CD14-positive monocyte (primary cell): ENCODE measurements around the gene PTPRD. TPM values are rescaled to one million over a fixed set of nuclear protein-coding genes. Genes with fewer than 3 reads are reported as not detected.

Source experiments
- DNase-seq, 3 donors: peaks; one replicate each; pipeline ENCODE4 v3.0.0-alpha.2; 2011 to 2022
- H2AFZ ChIP-seq: 2 replicates; pipeline ENCODE4 v1.6.0; 2012; ENCODE audit warnings: mild to moderate bottlenecking, low read depth, low read length, inconsistent platforms; ENCODE audit not compliant: insufficient read depth, poor library complexity, severe bottlenecking
- H3K27ac ChIP-seq, 2 donors: 1 replicate in 1 of 2; 2 replicates in 1 of 2; pipeline ENCODE4 v1.5.1; 2012 to 2013; ENCODE audit warnings: low read length in 2 of 2, control low read depth in 1 of 2, inconsistent platforms in 1 of 2, low read depth in 1 of 2, mild to moderate bottlenecking in 1 of 2
- H3K27me3 ChIP-seq, 2 donors: one replicate each; pipeline versions ENCODE4 v1.6.0 to v1.6.1; 2011 to 2013; ENCODE audit warnings: low read length in 2 of 2; ENCODE audit not compliant: control insufficient read depth in 2 of 2, insufficient read depth in 2 of 2
- H3K36me3 ChIP-seq, 2 donors: replicated peaks in 1 of 2; 1 replicate in 1 of 2; 2 replicates in 1 of 2; pipeline versions ENCODE4 v1.5.1 to v1.6.1; 2012 to 2013; ENCODE audit warnings: low read length in 2 of 2, control low read depth in 1 of 2, inconsistent platforms in 1 of 2, mild to moderate bottlenecking in 1 of 2; ENCODE audit not compliant: insufficient read depth in 2 of 2, control insufficient read depth in 1 of 2
- H3K4me1 ChIP-seq, 2 donors: 1 replicate in 1 of 2; 2 replicates in 1 of 2; pipeline versions ENCODE4 v1.5.1 to v1.6.1; 2012 to 2013; ENCODE audit warnings: low read length in 2 of 2, control low read depth in 1 of 2, inconsistent platforms in 1 of 2, mild to moderate bottlenecking in 1 of 2, moderate library complexity in 1 of 2; ENCODE audit not compliant: insufficient read depth in 2 of 2, control insufficient read depth in 1 of 2
- H3K4me2 ChIP-seq: replicated peaks from 2 replicates; pipeline ENCODE3; 2012; ENCODE audit warnings: low read length, moderate library complexity, mild to moderate bottlenecking; ENCODE audit not compliant: poor library complexity, severe bottlenecking; ENCODE audit errors: extremely low read depth
- H3K4me3 ChIP-seq, 3 experiments: fragments of 200-600 bp in 1 of 3; sonication (generic) in 1 of 3; replicated peaks in 1 of 3; 1 replicate in 2 of 3; 2 replicates in 1 of 3; pipeline ENCODE4 v1.5.1; 2011 to 2013; ENCODE audit warnings: low read length in 3 of 3, mild to moderate bottlenecking in 3 of 3, control low read depth in 2 of 3, low read depth in 2 of 3, inconsistent platforms in 1 of 3, moderate library complexity in 1 of 3
- H3K79me2 ChIP-seq: 2 replicates; pipeline ENCODE4 v1.6.0; 2012; ENCODE audit warnings: mild to moderate bottlenecking, control low read depth, inconsistent platforms, low read length, moderate library complexity; ENCODE audit not compliant: insufficient read depth
- H3K9ac ChIP-seq: 2 replicates; pipeline ENCODE4 v1.6.0; 2017; ENCODE audit warnings: low read length, mild to moderate bottlenecking; ENCODE audit not compliant: insufficient read depth, poor library complexity, severe bottlenecking
- H3K9me3 ChIP-seq, 2 donors: replicated peaks in 1 of 2; 1 replicate in 1 of 2; 2 replicates in 1 of 2; pipeline versions ENCODE4 v1.5.1 to v1.6.1; 2012 to 2013; ENCODE audit warnings: low read length in 2 of 2, control low read depth in 1 of 2; ENCODE audit not compliant: control insufficient read depth in 1 of 2, insufficient read depth in 1 of 2
- H4K20me1 ChIP-seq: 2 replicates; pipeline ENCODE4 v1.6.0; 2012; ENCODE audit warnings: mild to moderate bottlenecking, low read length, control low read depth, moderate library complexity; ENCODE audit not compliant: insufficient read depth
- H3K27ac Mint-ChIP-seq, 7 donors: one replicate each; pipeline ENCODE4 v1.8.0; 2020; ENCODE audit warnings: mild to moderate bottlenecking in 7 of 7, mixed read lengths in 7 of 7, moderate library complexity in 6 of 7, inconsistent platforms in 2 of 7
- H3K27me3 Mint-ChIP-seq, 3 donors: one replicate each; pipeline ENCODE4 v1.8.0; 2021 to 2022; ENCODE audit warnings: low read depth in 3 of 3, mild to moderate bottlenecking in 3 of 3, mixed read lengths in 3 of 3, moderate library complexity in 3 of 3, inconsistent platforms in 1 of 3
- H3K36me3 Mint-ChIP-seq, 2 donors: one replicate each; pipeline ENCODE4 v1.8.0; 2020; ENCODE audit warnings: mixed read lengths in 2 of 2, inconsistent platforms in 1 of 2, mild to moderate bottlenecking in 1 of 2
- H3K4me1 Mint-ChIP-seq: one replicate; pipeline ENCODE4 v1.8.0; 2020; ENCODE audit warnings: mild to moderate bottlenecking, mixed read lengths
- H3K4me3 Mint-ChIP-seq, 2 donors: one replicate each; pipeline ENCODE4 v1.8.0; 2020; ENCODE audit warnings: mild to moderate bottlenecking in 2 of 2, mixed read lengths in 2 of 2, moderate library complexity in 1 of 2
- H3K9me3 Mint-ChIP-seq, 7 donors: one replicate each; pipeline ENCODE4 v1.8.0; 2020 to 2022; ENCODE audit warnings: mixed read lengths in 7 of 7, mild to moderate bottlenecking in 6 of 7, moderate library complexity in 6 of 7, inconsistent platforms in 2 of 7
- WGBS: methylation state at CpG from one replicate; pipeline ENCODE4 v1.1.5; 2013; ENCODE audit warnings: missing lambda C conversion rate; ENCODE audit not compliant: insufficient coverage; 5-methylcytosine and 5-hydroxymethylcytosine counted together
- intact Hi-C, 2 donors: fragments of 100-400 bp; cut with micrococcal nuclease; formaldehyde crosslinking; loops; one replicate each; pipeline versions ENCODE4 v1.15.0 to v1.15.1; 2023
- polyA plus RNA-seq, 3 donors: library from polyadenylated mRNA; depleted of rRNA in 1 of 3; unstranded in 2 of 3; stranded (reverse) in 1 of 3; fragments of 300-500 nt in 2 of 3; fragments of >200 nt in 1 of 3; fragmentation: Illumina TruSeq in 2 of 3; gene quantifications; 1 replicate in 2 of 3; 2 replicates in 1 of 3; pipeline ENCODE4 v1.2.3, GENCODE V29; 2012 to 2021
- TF ChIP-seq, protein P1 (sequence below): fragments of 200-600 bp; IDR thresholded peaks from one replicate; pipeline ENCODE4 v1.8.0; 2022; ENCODE audit warnings: antibody characterized with exemption, mild to moderate bottlenecking

The PTPRD gene
- polyA plus RNA-seq, 3 donors = not detected

DNA sequence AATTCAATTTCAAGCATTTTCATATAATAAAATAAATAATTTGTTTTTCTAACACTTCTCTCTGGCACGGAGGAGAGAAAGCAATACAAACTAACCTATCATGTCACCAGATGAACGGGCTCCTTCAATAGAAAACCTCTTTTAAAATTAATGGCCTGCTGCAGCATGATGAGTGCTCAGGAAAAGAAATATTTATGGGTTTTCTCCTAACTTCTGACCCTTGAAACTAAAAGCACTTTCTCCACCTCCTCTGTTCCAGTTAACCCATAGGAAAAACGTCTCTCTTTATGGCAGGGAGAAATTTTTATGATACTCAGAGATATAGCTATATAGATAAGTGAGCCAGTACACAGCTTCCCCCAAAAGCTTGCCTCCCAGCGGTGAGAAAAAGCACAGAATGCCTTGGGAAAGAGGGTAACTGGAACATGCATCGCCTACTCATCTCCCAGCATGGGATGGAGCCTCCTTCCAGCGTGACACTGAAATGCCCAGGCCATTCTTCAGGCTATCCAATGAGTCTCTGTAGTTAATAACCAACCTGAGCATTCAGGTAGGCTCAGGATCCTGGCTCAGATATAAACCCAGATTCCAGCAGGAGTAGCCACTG is 1850.2 kb downstream of the PTPRD start:
- intact Hi-C loops = no loop called here
- no peaks in the 10 kb centered on the region for H3K79me2 ChIP-seq
- no peaks in the 10 kb centered on the region for H4K20me1 ChIP-seq
- no peaks in the 10 kb centered on the region for H3K9me3 ChIP-seq
- H2AFZ ChIP-seq = no peak overlapping the region
- Mint-ChIP-seq H3K4me1 (peaks cover 5% of the 10 kb centered on the region), H3K9me3 (peaks cover 0 to 4% (median 1%) of the 10 kb centered on the region in 7 donors), H3K4me3 (no peak overlapping the region), H3K36me3 (no peaks in the 10 kb centered on the region), H3K27ac (no peak overlapping the region), H3K27me3 (no peaks in the 10 kb centered on the region)
- no peak overlapping the region for H3K4me3 ChIP-seq
- no peak overlapping the region for H3K9ac ChIP-seq
- no peaks in the 10 kb centered on the region for H3K36me3 ChIP-seq
- no peaks in the 10 kb centered on the region for H3K27me3 ChIP-seq
- H3K4me1 ChIP-seq = no peaks in the 10 kb centered on the region
- H3K4me2 ChIP-seq = no peak overlapping the region
- no peak for DNase-seq
- no peak overlapping the region for H3K27ac ChIP-seq
- TF ChIP-seq, protein P1, sequence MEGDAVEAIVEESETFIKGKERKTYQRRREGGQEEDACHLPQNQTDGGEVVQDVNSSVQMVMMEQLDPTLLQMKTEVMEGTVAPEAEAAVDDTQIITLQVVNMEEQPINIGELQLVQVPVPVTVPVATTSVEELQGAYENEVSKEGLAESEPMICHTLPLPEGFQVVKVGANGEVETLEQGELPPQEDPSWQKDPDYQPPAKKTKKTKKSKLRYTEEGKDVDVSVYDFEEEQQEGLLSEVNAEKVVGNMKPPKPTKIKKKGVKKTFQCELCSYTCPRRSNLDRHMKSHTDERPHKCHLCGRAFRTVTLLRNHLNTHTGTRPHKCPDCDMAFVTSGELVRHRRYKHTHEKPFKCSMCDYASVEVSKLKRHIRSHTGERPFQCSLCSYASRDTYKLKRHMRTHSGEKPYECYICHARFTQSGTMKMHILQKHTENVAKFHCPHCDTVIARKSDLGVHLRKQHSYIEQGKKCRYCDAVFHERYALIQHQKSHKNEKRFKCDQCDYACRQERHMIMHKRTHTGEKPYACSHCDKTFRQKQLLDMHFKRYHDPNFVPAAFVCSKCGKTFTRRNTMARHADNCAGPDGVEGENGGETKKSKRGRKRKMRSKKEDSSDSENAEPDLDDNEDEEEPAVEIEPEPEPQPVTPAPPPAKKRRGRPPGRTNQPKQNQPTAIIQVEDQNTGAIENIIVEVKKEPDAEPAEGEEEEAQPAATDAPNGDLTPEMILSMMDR = no peak
- 97% methylated on average over 3 of the region's 6 CpGs for WGBS

DNA sequence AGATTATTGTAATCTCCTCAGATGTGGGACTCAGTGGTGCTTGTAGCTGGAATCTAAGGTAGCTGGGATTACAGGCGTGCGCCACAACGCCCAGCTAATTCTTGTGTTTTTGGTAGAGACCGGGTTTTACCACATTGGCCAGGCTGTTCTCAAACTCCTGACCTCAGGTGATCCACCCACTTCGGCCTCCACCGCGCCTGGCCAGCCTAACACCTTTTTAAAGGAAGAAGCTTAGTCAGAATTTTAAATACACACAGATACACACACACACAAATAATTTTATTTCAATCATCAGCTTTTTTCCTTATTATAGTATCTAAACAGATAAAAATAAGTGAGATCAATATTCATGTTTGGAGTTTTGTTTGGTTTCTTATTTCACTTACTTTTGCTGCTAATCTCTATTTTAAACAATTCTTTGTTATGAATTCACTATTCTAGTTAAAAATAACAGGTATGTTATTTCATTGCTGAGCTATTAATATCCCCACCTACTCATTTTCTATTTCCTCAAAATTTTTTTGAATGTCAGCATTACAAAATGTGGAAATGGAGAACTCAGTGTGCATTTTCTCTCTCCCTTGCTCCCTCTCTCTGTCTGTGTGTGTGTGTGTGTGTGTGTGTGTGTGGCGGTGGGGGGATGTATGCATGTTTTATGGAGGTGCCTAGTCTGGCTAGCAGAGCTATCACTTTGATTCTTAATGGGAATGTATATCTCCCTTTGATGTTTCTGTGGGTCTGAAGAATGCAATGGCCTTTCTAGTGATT is 1852.6 kb downstream of the PTPRD start:
- H3K4me2 ChIP-seq = no peak overlapping the region

More for the DNA sequence above, 1852.6 kb downstream of the PTPRD start:
- Mint-ChIP-seq H3K4me3 (no peak overlapping the region), H3K9me3 (peaks cover 0 to 3% (median under 1%) of the 10 kb centered on the region in 7 donors), H3K27ac (peak overlapping the region in 1 of 7 donors; percentile 2), H3K36me3 (no peaks in the 10 kb centered on the region), H3K27me3 (no peaks in the 10 kb centered on the region), H3K4me1 (peaks cover 5% of the 10 kb centered on the region)
- no peaks in the 10 kb centered on the region for H3K27me3 ChIP-seq
- no peak overlapping the region for H2AFZ ChIP-seq
- TF ChIP-seq, protein P1 = no peak
- no peak overlapping the region for H3K9ac ChIP-seq
- DNase-seq = no peak
- H3K9me3 ChIP-seq = no peaks in the 10 kb centered on the region
- no peaks in the 10 kb centered on the region for H3K79me2 ChIP-seq
- no peak overlapping the region for H3K4me3 ChIP-seq
- no peak overlapping the region for H3K27ac ChIP-seq
- H3K4me1 ChIP-seq = no peaks in the 10 kb centered on the region
- intact Hi-C loops = no loop called here
- 96% methylated on average over 3 of the region's 8 CpGs for WGBS
- H4K20me1 ChIP-seq = no peaks in the 10 kb centered on the region
- no peaks in the 10 kb centered on the region for H3K36me3 ChIP-seq
